Measurements from ENCODE around the gene RALGPS1.

- TF ChIP-seq, protein P1, sequence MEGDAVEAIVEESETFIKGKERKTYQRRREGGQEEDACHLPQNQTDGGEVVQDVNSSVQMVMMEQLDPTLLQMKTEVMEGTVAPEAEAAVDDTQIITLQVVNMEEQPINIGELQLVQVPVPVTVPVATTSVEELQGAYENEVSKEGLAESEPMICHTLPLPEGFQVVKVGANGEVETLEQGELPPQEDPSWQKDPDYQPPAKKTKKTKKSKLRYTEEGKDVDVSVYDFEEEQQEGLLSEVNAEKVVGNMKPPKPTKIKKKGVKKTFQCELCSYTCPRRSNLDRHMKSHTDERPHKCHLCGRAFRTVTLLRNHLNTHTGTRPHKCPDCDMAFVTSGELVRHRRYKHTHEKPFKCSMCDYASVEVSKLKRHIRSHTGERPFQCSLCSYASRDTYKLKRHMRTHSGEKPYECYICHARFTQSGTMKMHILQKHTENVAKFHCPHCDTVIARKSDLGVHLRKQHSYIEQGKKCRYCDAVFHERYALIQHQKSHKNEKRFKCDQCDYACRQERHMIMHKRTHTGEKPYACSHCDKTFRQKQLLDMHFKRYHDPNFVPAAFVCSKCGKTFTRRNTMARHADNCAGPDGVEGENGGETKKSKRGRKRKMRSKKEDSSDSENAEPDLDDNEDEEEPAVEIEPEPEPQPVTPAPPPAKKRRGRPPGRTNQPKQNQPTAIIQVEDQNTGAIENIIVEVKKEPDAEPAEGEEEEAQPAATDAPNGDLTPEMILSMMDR (IDR thresholded peaks at IDR 0.05; ENCODE audit: low read depth, low read length), result no peak
- no peak for TF ChIP-seq EZH2phosphoT487 (IDR thresholded peaks at IDR 0.05; ENCODE audit: low read depth)
Observed at GRCh38 chr9:126927419-126927818, 12.8 kb downstream of the RALGPS1 start.

Data from OCI-LY3 (cell line).